Spleen (tissue), 7 donors: Measurements from ENCODE around the gene PDCD1.

Experiments used
- CTCF ChIP-seq, 11 experiments: fragments of 200-600 bp in 7 of 11; fragments of 450-650 bp in 4 of 11; sonication (generic) in 4 of 11; IDR thresholded peaks in 8 of 11; conservative IDR thresholded peaks in 3 of 11; 1 replicate in 7 of 11; 2 replicates in 4 of 11; pipeline versions ENCODE4 v1.4.0 to v1.8.0; 2016 to 2021; ENCODE audit warnings: antibody characterized with exemption in 11 of 11, inconsistent platforms in 4 of 11, mild to moderate bottlenecking in 1 of 11
- POLR2A ChIP-seq, 3 donors: fragments of 450-650 bp; IDR thresholded peaks; one replicate each; pipeline ENCODE4 v1.5.1; 2017; ENCODE audit warnings: antibody characterized with exemption in 3 of 3, mild to moderate bottlenecking in 1 of 3
- POLR2AphosphoS5 ChIP-seq, 3 donors: sonication (generic); formaldehyde crosslinking; IDR thresholded peaks; one replicate each; pipeline ENCODE4 v1.5.1; 2017; ENCODE audit warnings: antibody characterized with exemption in 3 of 3
- donor health status: DM: no; HTN: no; CAD: no; lungs with moderate emphysema.
- donor health status: DM: no; HTN: no; CAD: no.
- donor health status: DM: no; HTN: no; CAD: no.

- TF ChIP-seq CTCF (IDR thresholded peaks at IDR 0.05 in 8 of 11, conservative IDR thresholded peaks at IDR 0.05 in 3 of 11) (no peak), POLR2A (IDR thresholded peaks at IDR 0.05) (no peak), POLR2AphosphoS5 (IDR thresholded peaks at IDR 0.05) (no peak)
These were observed 12.3 kb downstream of the PDCD1 start for GRCh38 chr2:241846406-241846805.
